ENCODE results near the gene AIF1L. TPM values are rescaled to one million over a fixed set of nuclear protein-coding genes. Genes with fewer than 3 reads are reported as not detected.

Gene AIF1L
- total and polyA plus RNA-seq, 7 donors: 2.4 to 11.6 (median 3.2) TPM

- Histone ChIP-seq H3K27ac (peak overlapping the region in 1 of 4 donors; percentile 27), H3K36me3 (no peaks in the 10 kb centered on the region), H3K4me3 (no peak overlapping the region), H3K9me3 (no peaks in the 10 kb centered on the region), H3K27me3 (peaks cover 11 to 54% (median 45%) of the 10 kb centered on the region in 3 donors), H3K4me1 (peaks cover 0 to 15% (median 11%) of the 10 kb centered on the region in 4 donors)
- no peak for DNase-seq
- intact Hi-C loops (cut with DNase I): no loop called here
- TF ChIP-seq POLR2A (IDR thresholded peaks at IDR 0.05) (no peak), POLR2AphosphoS5 (IDR thresholded peaks at IDR 0.05) (no peak), CTCF (IDR thresholded peaks at IDR 0.05) (no peak), EP300 (IDR thresholded peaks at IDR 0.05) (no peak)
- WGBS, 2 donors: 63 to 81% methylated on average over 24 of the region's 24 CpGs
Measured at GRCh38 chr9:131092548-131093440, 3.5 kb upstream of the AIF1L start.

GRCh38 chr9:131094015-131094414, 2.3 kb upstream of the AIF1L start:
- no peaks in the 10 kb centered on the region for H3K36me3 ChIP-seq
- H3K4me3 ChIP-seq: no peak overlapping the region
- H3K9me3 ChIP-seq: no peaks in the 10 kb centered on the region
- intact Hi-C loops (cut with DNase I): no loop called here
- no peak for TF ChIP-seq POLR2AphosphoS5 (IDR thresholded peaks at IDR 0.05)
- TF ChIP-seq EP300 (IDR thresholded peaks at IDR 0.05): no peak
- TF ChIP-seq POLR2A (IDR thresholded peaks at IDR 0.05): no peak
- no peak for TF ChIP-seq CTCF (IDR thresholded peaks at IDR 0.05)
- DNase-seq: no peak
- peaks cover 11 to 65% (median 55%) of the 10 kb centered on the region in 3 donors for H3K27me3 ChIP-seq
- H3K27ac ChIP-seq: no peak overlapping the region
- H3K4me1 ChIP-seq: peaks cover 0 to 15% (median 11%) of the 10 kb centered on the region in 4 donors
- 75 to 84% methylated on average over 5 of the region's 5 CpGs for WGBS, 2 donors

- Histone ChIP-seq H3K9me3 (no peaks in the 10 kb centered on the region), H3K27me3 (peaks cover 11 to 65% (median 55%) of the 10 kb centered on the region in 3 donors)
- 39 to 65% methylated on average over 12 of the region's 12 CpGs for WGBS, 2 donors
Measured at GRCh38 chr9:131094622-131095021, 1.7 kb upstream of the AIF1L start.

GRCh38 chr9:131095666-131096268, 564 bp upstream of the AIF1L start:
- no peak for TF ChIP-seq POLR2A (IDR thresholded peaks at IDR 0.05)
- TF ChIP-seq CTCF (IDR thresholded peaks at IDR 0.05): no peak
- no peak for TF ChIP-seq EP300 (IDR thresholded peaks at IDR 0.05)
- no peak for TF ChIP-seq POLR2AphosphoS5 (IDR thresholded peaks at IDR 0.05)
- Histone ChIP-seq H3K36me3 (no peaks in the 10 kb centered on the region), H3K4me3 (peak overlapping the region in 3 of 4 donors; percentile 42 to 52 (median 51)), H3K4me1 (peaks cover 0 to 15% (median 11%) of the 10 kb centered on the region in 4 donors), H3K27ac (peak overlapping the region in 1 of 4 donors; percentile 72), H3K27me3 (peaks cover 11 to 65% (median 55%) of the 10 kb centered on the region in 3 donors), H3K9me3 (no peaks in the 10 kb centered on the region)
- intact Hi-C loops (cut with DNase I): no loop called here
- no peak for DNase-seq
- WGBS, 2 donors: 34 to 36% methylated on average over 16 of the region's 16 CpGs

More at GRCh38 chr9:131094622-131095021, 1.7 kb upstream of the AIF1L start:
- no peak overlapping the region for H3K4me3 ChIP-seq
- H3K36me3 ChIP-seq: no peaks in the 10 kb centered on the region
- no peak for DNase-seq
- H3K27ac ChIP-seq: peak overlapping the region in 1 of 4 donors; percentile 72
- H3K4me1 ChIP-seq: peaks cover 0 to 15% (median 11%) of the 10 kb centered on the region in 4 donors
- TF ChIP-seq CTCF (IDR thresholded peaks at IDR 0.05) (no peak), POLR2AphosphoS5 (IDR thresholded peaks at IDR 0.05) (no peak), POLR2A (IDR thresholded peaks at IDR 0.05) (no peak)
- intact Hi-C loops (cut with DNase I): no loop called here
